Neuronal stem cell (in vitro differentiated cells): Measurements from ENCODE around the gene PSMD1.

ENCODE experiments used
- DNase-seq: peaks from one replicate; pipeline ENCODE4 v3.0.0-alpha.2; 2013; ENCODE audit warnings: low spot score
- H2AFZ ChIP-seq: one replicate; pipeline ENCODE4 v1.6.1; 2013; ENCODE audit warnings: mild to moderate bottlenecking, low read length, inconsistent platforms
- H2AK5ac ChIP-seq: 2 replicates; pipeline ENCODE4 v1.6.1; 2013; ENCODE audit warnings: low read depth, mild to moderate bottlenecking, inconsistent platforms, low read length, moderate library complexity, mixed read lengths
- H2BK120ac ChIP-seq: 2 replicates; pipeline ENCODE4 v1.6.1; 2013; ENCODE audit warnings: low read depth, mild to moderate bottlenecking, inconsistent platforms, low read length, moderate library complexity, mixed read lengths
- H2BK12ac ChIP-seq: one replicate; pipeline ENCODE4 v1.6.1; 2013; ENCODE audit warnings: low read length, inconsistent platforms
- H2BK15ac ChIP-seq: 2 replicates; pipeline ENCODE4 v1.6.1; 2013; ENCODE audit warnings: mild to moderate bottlenecking, low read length, inconsistent platforms, mixed read lengths
- H2BK5ac ChIP-seq: one replicate; pipeline ENCODE4 v1.6.1; 2013; ENCODE audit warnings: inconsistent platforms, mild to moderate bottlenecking, low read length, moderate library complexity
- H3K14ac ChIP-seq: one replicate; pipeline ENCODE4 v1.6.1; 2013; ENCODE audit warnings: low read length, inconsistent platforms
- H3K18ac ChIP-seq: 2 replicates; pipeline ENCODE4 v1.6.1; 2013; ENCODE audit warnings: low read length, inconsistent platforms
- H3K23ac ChIP-seq: 2 replicates; pipeline ENCODE4 v1.6.1; 2013; ENCODE audit warnings: low read depth, mild to moderate bottlenecking, mixed read lengths, low read length, inconsistent platforms; ENCODE audit not compliant: poor library complexity
- H3K27ac ChIP-seq: replicated peaks from 3 replicates; pipeline ENCODE4 v1.5.1; 2013; ENCODE audit warnings: low read length, inconsistent platforms
- H3K27me3 ChIP-seq, 3 experiments: 2 replicates each; pipeline ENCODE4 v1.6.1; 2013; ENCODE audit warnings: low read length in 3 of 3, mild to moderate bottlenecking in 2 of 3, inconsistent platforms in 1 of 3, low read depth in 1 of 3, mixed read lengths in 1 of 3, moderate library complexity in 1 of 3; ENCODE audit not compliant: control insufficient read depth in 3 of 3, insufficient read depth in 3 of 3
- H3K36me3 ChIP-seq, 2 donors: replicated peaks in 1 of 2; 2 replicates each; pipeline ENCODE4 v1.6.1; 2013; ENCODE audit warnings: low read length in 2 of 2; ENCODE audit not compliant: control insufficient read depth in 2 of 2, insufficient read depth in 2 of 2
- H3K4ac ChIP-seq: 2 replicates; pipeline ENCODE4 v1.6.1; 2013; ENCODE audit warnings: inconsistent platforms, mild to moderate bottlenecking, low read length, moderate library complexity
- H3K4me1 ChIP-seq, 2 donors: 1 replicate in 1 of 2; 2 replicates in 1 of 2; pipeline ENCODE4 v1.6.1; 2013; ENCODE audit warnings: low read length in 2 of 2, low read depth in 1 of 2; ENCODE audit not compliant: control insufficient read depth in 2 of 2, insufficient read depth in 1 of 2
- H3K4me2 ChIP-seq: one replicate; pipeline ENCODE4 v1.6.1; 2013; ENCODE audit warnings: mild to moderate bottlenecking, low read length, inconsistent platforms; ENCODE audit not compliant: insufficient read depth, poor library complexity, severe bottlenecking
- H3K4me3 ChIP-seq, 2 donors: 2 replicates each; pipeline ENCODE4 v1.5.1; 2013; ENCODE audit warnings: low read length in 2 of 2, mild to moderate bottlenecking in 2 of 2, inconsistent platforms in 1 of 2, moderate library complexity in 1 of 2
- H3K79me1 ChIP-seq: one replicate; pipeline ENCODE4 v1.6.1; 2013; ENCODE audit warnings: low read depth, mild to moderate bottlenecking, inconsistent platforms, low read length, moderate library complexity
- H3K9ac ChIP-seq: one replicate; pipeline ENCODE4 v1.6.1; 2013; ENCODE audit warnings: mild to moderate bottlenecking, low read depth, low read length, inconsistent platforms; ENCODE audit not compliant: poor library complexity
- H3K9me3 ChIP-seq, 2 donors: replicated peaks in 1 of 2; 2 replicates each; pipeline versions ENCODE3 to v1.6.1; 2013; ENCODE audit warnings: low read length in 2 of 2, mild to moderate bottlenecking in 2 of 2, inconsistent platforms in 1 of 2, low read depth in 1 of 2, mixed read lengths in 1 of 2, moderate library complexity in 1 of 2; ENCODE audit not compliant: control insufficient read depth in 2 of 2, insufficient read depth in 1 of 2
- H4K8ac ChIP-seq: one replicate; pipeline ENCODE4 v1.6.1; 2013; ENCODE audit warnings: low read depth, mild to moderate bottlenecking, inconsistent platforms, low read length, moderate library complexity
- H4K91ac ChIP-seq: one replicate; pipeline ENCODE4 v1.6.1; 2013; ENCODE audit warnings: low read length, low read depth, mild to moderate bottlenecking, inconsistent platforms; ENCODE audit not compliant: poor library complexity
- WGBS, 2 donors: extraction: QIAGEN DNeasy Blood & Tissue Kit; methylation state at CpG; one replicate each; pipeline ENCODE4 v1.1.7; 2013; ENCODE audit warnings: missing lambda C conversion rate in 2 of 2, mixed read lengths in 1 of 2; ENCODE audit not compliant: insufficient read length in 2 of 2, insufficient replicate concordance in 1 of 2; ENCODE audit errors: extremely low coverage in 2 of 2; 5-methylcytosine and 5-hydroxymethylcytosine counted together

PSMD1 gene

DNA sequence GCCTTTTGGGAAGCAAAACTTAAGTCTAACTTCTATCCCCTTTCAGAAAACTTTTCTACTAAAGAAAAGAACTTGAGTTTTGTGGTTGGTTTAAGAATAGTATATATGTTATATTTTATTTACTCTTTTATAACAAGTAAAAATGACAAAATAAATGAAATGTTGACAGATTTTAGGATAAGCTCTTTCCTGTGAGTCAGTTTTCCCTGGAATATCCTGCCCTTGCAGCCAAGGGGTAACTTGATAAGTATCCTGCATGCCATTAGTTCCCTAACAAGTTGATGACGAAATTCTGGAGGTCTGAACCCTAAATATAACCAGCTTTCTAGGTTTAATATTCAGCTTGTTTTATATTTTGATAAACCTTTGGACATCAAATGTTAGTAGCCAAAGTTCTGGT, 75.5 kb downstream of the PSMD1 start:
- no peak overlapping the region for H3K27ac ChIP-seq
- no peaks in the 10 kb centered on the region for H3K9me3 ChIP-seq
- H2BK12ac ChIP-seq = no peak overlapping the region
- H3K4me1 ChIP-seq = no peaks in the 10 kb centered on the region
- peaks cover 0 to 3% of the 10 kb centered on the region in 2 donors for H3K36me3 ChIP-seq
- H4K8ac ChIP-seq = no peak overlapping the region
- H3K4ac ChIP-seq = no peak overlapping the region
- no peak overlapping the region for H3K18ac ChIP-seq
- H3K14ac ChIP-seq = no peak overlapping the region
- no peak for DNase-seq
- H2AK5ac ChIP-seq = no peak overlapping the region
- no peak overlapping the region for H3K23ac ChIP-seq
- no peak overlapping the region for H4K91ac ChIP-seq
- no peak overlapping the region for H2BK120ac ChIP-seq
- H2BK15ac ChIP-seq = no peak overlapping the region
- no peaks in the 10 kb centered on the region for H3K79me1 ChIP-seq
- no peak overlapping the region for H2AFZ ChIP-seq
- no peak overlapping the region for H3K4me3 ChIP-seq
- no peak overlapping the region for H2BK5ac ChIP-seq
- H3K9ac ChIP-seq = no peak overlapping the region
- WGBS, 2 donors = no CpG with 5 or more reads among the region's 1 CpG
- H3K4me2 ChIP-seq = no peak overlapping the region
- no peaks in the 10 kb centered on the region for H3K27me3 ChIP-seq

DNA sequence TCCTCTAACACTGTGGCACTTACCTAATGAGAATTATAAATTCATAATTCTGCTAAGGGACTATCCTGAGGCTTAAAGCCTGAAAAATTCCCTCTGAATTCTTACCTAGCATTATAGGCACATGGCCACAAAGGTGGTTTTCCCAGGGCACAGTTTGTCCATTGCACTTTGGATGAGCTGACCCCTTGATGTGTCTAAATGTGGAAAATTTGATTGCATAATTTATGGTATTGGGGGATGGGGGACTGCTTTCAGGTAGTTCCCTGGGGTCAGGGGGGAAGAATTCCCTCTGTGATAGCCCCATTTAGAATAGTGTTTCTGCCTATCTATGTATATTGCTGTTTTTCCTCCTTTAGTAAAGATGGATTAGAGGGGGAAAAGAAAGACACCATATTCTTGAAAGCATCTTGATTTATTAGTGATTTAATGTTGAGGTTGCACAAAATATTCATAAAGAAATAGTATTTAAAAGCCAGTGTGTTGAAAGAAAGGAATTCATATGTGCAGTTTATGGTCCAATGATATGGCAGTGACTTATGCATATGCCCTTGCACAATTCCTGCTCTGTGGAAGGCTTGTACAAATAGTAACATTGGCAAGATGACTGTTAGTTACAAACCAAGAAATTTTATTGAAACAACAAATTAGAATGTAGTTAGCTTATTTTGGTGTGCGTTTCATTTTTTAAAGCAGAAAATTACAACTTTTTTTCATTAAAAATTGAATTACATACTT, 76.9 kb downstream of the PSMD1 start:
- H3K9ac ChIP-seq = no peak overlapping the region
- no peak overlapping the region for H3K23ac ChIP-seq
- no peak overlapping the region for H2AK5ac ChIP-seq
- H3K36me3 ChIP-seq = peaks cover 0 to 15% of the 10 kb centered on the region in 2 donors
- no peak overlapping the region for H4K91ac ChIP-seq
- no peak overlapping the region for H2BK15ac ChIP-seq
- no peak overlapping the region for H2BK120ac ChIP-seq
- H3K27me3 ChIP-seq = no peaks in the 10 kb centered on the region
- H2BK12ac ChIP-seq = no peak overlapping the region
- H4K8ac ChIP-seq = no peak overlapping the region
- no peaks in the 10 kb centered on the region for H3K4me1 ChIP-seq
- WGBS, 2 donors = no CpG with 5 or more reads among the region's 1 CpG
- H2AFZ ChIP-seq = no peak overlapping the region
- H2BK5ac ChIP-seq = no peak overlapping the region
- H3K4ac ChIP-seq = no peak overlapping the region
- no peak overlapping the region for H3K18ac ChIP-seq
- no peak for DNase-seq
- no peak overlapping the region for H3K4me2 ChIP-seq
- no peaks in the 10 kb centered on the region for H3K79me1 ChIP-seq
- no peak overlapping the region for H3K4me3 ChIP-seq
- no peak overlapping the region for H3K14ac ChIP-seq
- H3K27ac ChIP-seq = no peak overlapping the region
- H3K9me3 ChIP-seq = no peaks in the 10 kb centered on the region

DNA sequence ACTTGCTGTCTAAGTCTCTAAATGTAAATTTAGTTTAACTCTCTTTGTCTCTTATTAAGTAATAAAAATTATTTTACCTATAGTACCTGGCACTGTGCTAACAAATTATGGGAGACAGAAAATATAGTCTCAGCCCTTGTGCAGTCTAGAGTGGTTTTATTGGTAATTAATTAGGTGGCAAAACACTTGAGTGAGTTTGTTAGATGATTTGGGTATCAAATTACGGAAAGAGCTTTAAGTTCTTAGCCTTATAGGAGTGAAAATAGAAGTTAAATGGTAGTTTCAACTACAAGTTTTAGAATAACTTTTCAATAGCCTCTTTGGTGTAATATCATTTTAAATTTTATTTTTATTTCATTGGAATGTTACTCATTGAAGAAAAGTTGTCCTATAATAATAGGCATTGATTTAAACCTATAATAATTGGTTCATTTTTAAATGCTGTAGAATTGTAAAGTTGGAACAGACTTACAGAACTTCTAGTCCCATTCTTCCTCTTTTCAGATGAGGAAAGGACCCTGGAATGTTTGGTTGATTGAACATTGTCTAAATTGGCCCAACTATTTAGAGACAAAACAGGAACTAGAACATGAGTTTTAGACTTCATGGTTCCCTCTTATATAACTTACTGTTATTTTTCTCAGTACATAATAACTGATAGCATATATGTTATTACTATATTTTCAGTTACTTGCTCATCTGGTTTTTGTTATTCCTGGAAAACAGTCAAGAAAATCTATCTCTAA, 78.4 kb downstream of the PSMD1 start:
- H3K27me3 ChIP-seq = no peaks in the 10 kb centered on the region
- H4K8ac ChIP-seq = no peak overlapping the region
- H3K18ac ChIP-seq = no peak overlapping the region
- H2AK5ac ChIP-seq = no peak overlapping the region
- H3K27ac ChIP-seq = no peak overlapping the region
- 100% methylated on average over 1 of the region's 1 CpG; no CpG with 5 or more reads in 1 of the 2 donors for WGBS, 2 donors
- H3K9me3 ChIP-seq = no peaks in the 10 kb centered on the region
- H2BK120ac ChIP-seq = no peak overlapping the region
- no peak overlapping the region for H2BK15ac ChIP-seq
- no peak overlapping the region for H3K23ac ChIP-seq
- no peak overlapping the region for H3K4me2 ChIP-seq
- H2AFZ ChIP-seq = no peak overlapping the region
- no peaks in the 10 kb centered on the region for H3K79me1 ChIP-seq
- H3K14ac ChIP-seq = no peak overlapping the region
- no peaks in the 10 kb centered on the region for H3K4me1 ChIP-seq
- no peak for DNase-seq
- no peak overlapping the region for H3K9ac ChIP-seq
- no peak overlapping the region for H3K4ac ChIP-seq
- no peak overlapping the region for H3K4me3 ChIP-seq
- no peak overlapping the region for H2BK5ac ChIP-seq
- H4K91ac ChIP-seq = no peak overlapping the region
- peaks cover 3 to 30% of the 10 kb centered on the region in 2 donors for H3K36me3 ChIP-seq
- H2BK12ac ChIP-seq = no peak overlapping the region

DNA sequence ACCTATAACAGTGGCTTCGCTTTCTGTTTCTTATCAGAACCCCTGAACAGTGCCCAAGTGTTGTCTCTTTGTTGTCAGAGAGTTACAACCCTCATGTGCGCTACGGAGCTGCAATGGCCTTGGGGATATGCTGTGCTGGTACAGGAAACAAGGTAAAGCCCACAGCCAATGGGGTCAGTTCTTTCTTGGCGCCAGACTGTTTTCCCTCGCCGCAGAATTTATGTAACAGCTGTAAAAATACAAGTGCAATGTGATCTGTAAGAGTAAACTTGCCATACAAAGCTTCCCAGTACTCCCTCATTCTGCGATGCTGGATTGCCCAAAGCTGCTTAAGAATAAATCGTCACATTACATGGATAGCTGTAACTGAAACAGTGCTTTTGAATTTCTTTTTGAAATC, 82.0 kb downstream of the PSMD1 start:
- no peak overlapping the region for H3K23ac ChIP-seq
- H2BK120ac ChIP-seq = no peak overlapping the region
- no peak for DNase-seq
- no peak overlapping the region for H2BK12ac ChIP-seq
- no peak overlapping the region for H3K9ac ChIP-seq
- no peak overlapping the region for H3K4ac ChIP-seq
- H4K91ac ChIP-seq = no peak overlapping the region
- H3K9me3 ChIP-seq = no peaks in the 10 kb centered on the region
- H3K27ac ChIP-seq = no peak overlapping the region
- no peak overlapping the region for H3K18ac ChIP-seq
- WGBS, 2 donors = no CpG with 5 or more reads among the region's 8 CpGs
- no peak overlapping the region for H3K4me3 ChIP-seq
- no peaks in the 10 kb centered on the region for H3K79me1 ChIP-seq
- H3K4me2 ChIP-seq = no peak overlapping the region
- H4K8ac ChIP-seq = no peak overlapping the region
- H2BK5ac ChIP-seq = no peak overlapping the region
- H2BK15ac ChIP-seq = no peak overlapping the region
- no peak overlapping the region for H3K14ac ChIP-seq
- no peaks in the 10 kb centered on the region for H3K27me3 ChIP-seq
- peaks cover 3 to 34% of the 10 kb centered on the region in 2 donors for H3K36me3 ChIP-seq
- no peaks in the 10 kb centered on the region for H3K4me1 ChIP-seq
- H2AFZ ChIP-seq = no peak overlapping the region
- H2AK5ac ChIP-seq = no peak overlapping the region
